ENCODE data around the gene PRRT3.
"Not testable (repeated sequence)": the region's sequence is repeated elsewhere in the genome, so short reads cannot be mapped to it uniquely, and the experiment has no call there.

The PRRT3 gene

GRCh38 chr3:9918261-9919038 is 33.8 kb downstream of the PRRT3 start:
- DNase-seq (ENCODE audit: extremely low read depth in 1 of 2, low read depth in 1 of 2), result no peak

GRCh38 chr3:9917820-9918219 is 34.4 kb downstream of the PRRT3 start:
- DNase-seq (ENCODE audit: extremely low read depth in 1 of 2, low read depth in 1 of 2), result no peak

- DNase-seq (ENCODE audit: extremely low read depth in 1 of 2, low read depth in 1 of 2), result peak in 1 of 2 donors; percentile 35
Measured at GRCh38 chr3:9916734-9917680, 35.2 kb downstream of the PRRT3 start, which contains the start of gene IL17RC. Gene IL17RC (plus strand): TSS chr3:9917098. CDS start chr3:9917316, 218 bp downstream.

- no peak for DNase-seq (ENCODE audit: extremely low read depth in 1 of 2, low read depth in 1 of 2)
Measured at GRCh38 chr3:9916346-9916733, 35.9 kb downstream of the PRRT3 start.

GRCh38 chr3:9915254-9916141 is 36.7 kb downstream of the PRRT3 start:
- DNase-seq (ENCODE audit: extremely low read depth in 1 of 2, low read depth in 1 of 2), result no peak

GRCh38 chr3:9914559-9915253 is 37.5 kb downstream of the PRRT3 start:
- no peak for DNase-seq (ENCODE audit: extremely low read depth in 1 of 2, low read depth in 1 of 2)

- DNase-seq (ENCODE audit: extremely low read depth in 1 of 2, low read depth in 1 of 2), result no peak
Measured at GRCh38 chr3:9914011-9914410, 38.2 kb downstream of the PRRT3 start.

- DNase-seq (ENCODE audit: extremely low read depth in 1 of 2, low read depth in 1 of 2), result no peak
Measured at GRCh38 chr3:9913601-9914000, 38.6 kb downstream of the PRRT3 start.

GRCh38 chr3:9912294-9912935 is 39.8 kb downstream of the PRRT3 start:
- DNase-seq (ENCODE audit: extremely low read depth in 1 of 2, low read depth in 1 of 2), result peak in 1 of 2 donors; percentile 32

- no peak for DNase-seq (ENCODE audit: extremely low read depth in 1 of 2, low read depth in 1 of 2)
Measured at GRCh38 chr3:9911863-9912262, 40.3 kb downstream of the PRRT3 start.

GRCh38 chr3:9909221-9910013 is 42.8 kb downstream of the PRRT3 start:
- DNase-seq (ENCODE audit: extremely low read depth in 1 of 2, low read depth in 1 of 2), result no peak

- DNase-seq (ENCODE audit: extremely low read depth in 1 of 2, low read depth in 1 of 2), result no peak
Measured at GRCh38 chr3:9908286-9908685, 43.9 kb downstream of the PRRT3 start.

GRCh38 chr3:9906480-9906879 is 45.7 kb downstream of the PRRT3 start:
- DNase-seq (ENCODE audit: extremely low read depth in 1 of 2, low read depth in 1 of 2), result no peak

GRCh38 chr3:9903904-9904303 is 48.3 kb downstream of the PRRT3 start:
- no peak for DNase-seq (ENCODE audit: extremely low read depth in 1 of 2, low read depth in 1 of 2)

- no peak for DNase-seq (ENCODE audit: extremely low read depth in 1 of 2, low read depth in 1 of 2)
Measured at GRCh38 chr3:9903238-9903624, 49.0 kb downstream of the PRRT3 start.

- no peak for DNase-seq (ENCODE audit: extremely low read depth in 1 of 2, low read depth in 1 of 2)
Measured at GRCh38 chr3:9902372-9903237, 49.6 kb downstream of the PRRT3 start, which contains the start of gene IL17RE. Gene IL17RE (plus strand): TSS chr3:9902848. CDS start chr3:9902933, 85 bp downstream.

GRCh38 chr3:9901967-9902366 is 50.2 kb downstream of the PRRT3 start:
- no peak for DNase-seq (ENCODE audit: extremely low read depth in 1 of 2, low read depth in 1 of 2)

GRCh38 chr3:9900965-9901415 is 51.2 kb downstream of the PRRT3 start:
- not testable (repeated sequence) for DNase-seq (ENCODE audit: extremely low read depth in 1 of 2, low read depth in 1 of 2)
